Measurements from ENCODE around the gene IL17B.
"Not testable (repeated sequence)": the region's sequence is repeated elsewhere in the genome, so short reads cannot be mapped to it uniquely, and the experiment has no call there.

The IL17B gene

DNA sequence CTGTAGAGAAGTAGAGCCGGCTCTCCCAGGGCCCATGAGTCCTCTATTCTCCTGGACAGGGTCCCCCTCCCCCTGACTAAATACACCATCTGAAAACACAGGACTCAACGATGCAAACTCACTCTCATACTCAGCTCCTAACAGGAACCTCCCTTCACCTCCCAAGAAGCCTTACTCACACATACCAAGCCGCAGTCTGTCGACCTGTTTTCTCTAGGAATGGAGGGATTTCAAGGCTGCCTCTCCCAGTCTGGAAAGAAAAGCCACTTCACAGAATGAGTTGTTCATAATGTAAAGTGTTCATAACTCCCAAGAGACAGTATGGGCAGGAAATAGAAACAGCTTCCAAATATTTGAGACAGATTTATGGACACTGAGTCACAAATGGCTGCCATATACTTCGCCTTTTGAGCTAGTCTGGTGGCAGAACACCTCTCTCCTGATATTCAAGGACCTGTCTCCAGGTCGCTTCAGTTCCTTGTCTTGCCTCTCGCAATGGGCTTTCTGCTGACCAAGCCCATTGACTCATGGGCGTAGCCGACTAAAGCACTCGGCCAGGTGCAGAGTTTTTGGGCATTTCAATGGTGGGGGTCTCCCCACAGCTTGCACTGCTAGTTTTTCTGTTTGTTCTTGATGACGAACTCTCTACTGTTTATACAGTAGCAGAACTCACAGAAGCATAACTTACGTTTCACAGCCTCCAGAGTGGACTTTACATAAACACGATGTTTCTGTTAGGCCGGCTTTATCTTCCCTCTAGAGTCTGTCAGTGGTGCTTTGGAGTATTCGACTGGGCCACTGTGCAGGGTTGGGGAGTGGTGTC is 25.0 kb upstream of the IL17B start:
- peak overlapping the region; percentile 99 for H3K27ac ChIP-seq (ENCODE audit: low read depth, low read length)
- H3K4me3 ChIP-seq (ENCODE audit: low read length), result peak overlapping the region; percentile 51
- no peak overlapping the region for H3K9ac ChIP-seq (ENCODE audit: low read length)
- H3K36me3 ChIP-seq (ENCODE audit: control insufficient read depth, insufficient read depth, low read length), result peaks cover 22% of the 10 kb centered on the region
- peaks cover 39% of the 10 kb centered on the region for H3K4me1 ChIP-seq (ENCODE audit: control insufficient read depth, insufficient read depth, low read length)
- no peaks in the 10 kb centered on the region for H3K27me3 ChIP-seq (ENCODE audit: control insufficient read depth, insufficient read depth, low read length)

DNA sequence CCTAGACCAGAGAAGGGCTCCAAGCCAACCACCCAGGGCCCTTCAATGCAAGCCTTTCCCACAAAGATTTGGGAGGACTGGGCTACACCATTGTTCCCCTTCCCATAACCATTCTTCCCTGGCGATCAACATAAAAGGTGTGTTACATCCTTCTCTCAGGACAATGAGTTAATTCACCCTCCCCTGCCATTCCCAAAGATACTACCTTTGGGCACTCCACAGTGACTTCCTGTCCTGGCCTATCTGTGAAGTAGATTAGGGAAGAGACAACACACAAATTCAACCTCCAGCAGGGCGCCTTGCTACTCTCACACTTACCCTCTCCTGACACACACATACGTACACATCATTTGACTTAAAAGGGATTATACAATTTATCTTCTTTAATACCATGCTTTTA is 23.2 kb upstream of the IL17B start:
- Histone ChIP-seq H3K9ac (ENCODE audit: low read length) (no peak overlapping the region), H3K4me1 (ENCODE audit: control insufficient read depth, insufficient read depth, low read length) (peaks cover 39% of the 10 kb centered on the region), H3K27me3 (ENCODE audit: control insufficient read depth, insufficient read depth, low read length) (no peaks in the 10 kb centered on the region), H3K27ac (ENCODE audit: low read depth, low read length) (no peak overlapping the region), H3K4me3 (ENCODE audit: low read length) (no peak overlapping the region), H3K36me3 (ENCODE audit: control insufficient read depth, insufficient read depth, low read length) (peaks cover 3% of the 10 kb centered on the region)

DNA sequence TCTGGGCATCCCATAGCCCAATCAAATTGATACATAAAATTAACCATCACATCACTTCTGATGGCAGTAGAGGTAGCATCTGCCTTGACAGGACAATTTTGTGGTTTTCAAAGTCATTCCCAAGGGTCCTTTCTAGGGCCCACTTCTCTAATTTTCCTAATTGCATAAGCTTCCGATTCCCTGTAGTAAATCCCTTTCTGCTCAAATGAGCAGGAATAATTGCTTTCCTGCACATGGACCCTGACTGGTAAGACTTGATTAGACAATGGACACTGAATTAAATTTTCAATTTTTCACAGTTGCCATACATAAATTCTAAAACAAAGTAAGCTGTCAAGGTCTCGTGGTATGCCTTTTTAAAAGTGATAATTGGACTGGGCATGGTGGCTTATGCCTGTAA is 22.0 kb upstream of the IL17B start:
- H3K9ac ChIP-seq (ENCODE audit: low read length), result no peak overlapping the region
- no peak overlapping the region for H3K4me3 ChIP-seq (ENCODE audit: low read length)
- no peaks in the 10 kb centered on the region for H3K36me3 ChIP-seq (ENCODE audit: control insufficient read depth, insufficient read depth, low read length)
- H3K4me1 ChIP-seq (ENCODE audit: control insufficient read depth, insufficient read depth, low read length), result peaks cover 38% of the 10 kb centered on the region
- no peaks in the 10 kb centered on the region for H3K27me3 ChIP-seq (ENCODE audit: control insufficient read depth, insufficient read depth, low read length)
- peak overlapping the region; percentile 80 for H3K27ac ChIP-seq (ENCODE audit: low read depth, low read length)

DNA sequence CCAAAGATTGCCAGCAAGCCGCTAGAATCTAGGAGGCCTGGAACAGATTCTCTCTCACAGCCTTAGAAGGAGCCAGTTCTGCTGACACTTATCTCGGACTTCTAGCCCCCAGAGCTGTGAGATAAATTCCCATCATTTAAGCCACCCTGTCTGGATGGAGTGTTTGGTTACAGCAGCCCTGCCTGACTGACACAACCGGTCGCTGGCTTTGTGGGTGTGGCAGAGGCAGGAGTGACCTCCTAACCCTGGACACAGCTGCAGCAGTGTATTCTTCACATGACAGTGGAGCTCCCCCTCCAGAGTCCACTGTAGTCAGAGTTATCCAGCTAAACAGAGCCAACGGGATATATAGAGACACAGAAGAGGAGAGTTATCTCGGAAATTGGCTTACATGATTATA is 21.2 kb upstream of the IL17B start:
- Histone ChIP-seq H3K27ac (ENCODE audit: low read depth, low read length) (peak overlapping the region; percentile 80), H3K4me1 (ENCODE audit: control insufficient read depth, insufficient read depth, low read length) (peaks cover 30% of the 10 kb centered on the region), H3K9ac (ENCODE audit: low read length) (peak overlapping the region; percentile 35)

GRCh38 chr5:149399775-149400174 is 20.7 kb upstream of the IL17B start:
- Histone ChIP-seq H3K4me3 (ENCODE audit: low read length) (no peak overlapping the region), H3K36me3 (ENCODE audit: control insufficient read depth, insufficient read depth, low read length) (no peaks in the 10 kb centered on the region), H3K4me1 (ENCODE audit: control insufficient read depth, insufficient read depth, low read length) (peaks cover 25% of the 10 kb centered on the region), H3K27me3 (ENCODE audit: control insufficient read depth, insufficient read depth, low read length) (no peaks in the 10 kb centered on the region), H3K27ac (ENCODE audit: low read depth, low read length) (peak overlapping the region; percentile 80), H3K9ac (ENCODE audit: low read length) (no peak overlapping the region)

More for the DNA sequence above, 21.2 kb upstream of the IL17B start:
- Histone ChIP-seq H3K4me3 (ENCODE audit: low read length) (no peak overlapping the region), H3K27me3 (ENCODE audit: control insufficient read depth, insufficient read depth, low read length) (no peaks in the 10 kb centered on the region), H3K36me3 (ENCODE audit: control insufficient read depth, insufficient read depth, low read length) (no peaks in the 10 kb centered on the region)

DNA sequence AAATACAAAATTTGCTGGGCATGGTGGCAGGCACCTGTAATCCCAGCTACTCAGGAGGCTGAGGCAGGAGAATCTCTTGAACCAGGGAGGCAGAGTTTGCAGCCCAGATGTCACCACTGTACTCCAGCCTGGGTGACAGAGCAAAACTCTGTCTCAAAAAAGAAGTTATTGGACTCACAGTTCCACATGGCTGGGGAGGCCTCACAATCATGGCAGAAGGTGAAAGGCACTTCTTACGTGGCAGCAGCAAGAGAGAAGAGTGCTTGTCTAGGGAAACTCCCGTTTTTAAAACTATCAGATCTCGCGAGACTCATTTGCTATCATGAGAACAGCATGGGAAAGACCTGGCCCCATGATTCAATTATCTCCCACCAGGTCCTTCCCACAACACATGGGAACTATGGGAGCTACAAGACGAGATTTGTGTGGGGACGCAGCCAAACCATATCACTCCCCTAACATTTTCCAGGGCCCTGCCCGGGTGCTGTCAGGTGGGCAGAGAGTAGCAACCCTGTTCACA is 19.7 kb upstream of the IL17B start:
- not testable (repeated sequence) for H3K4me3 ChIP-seq (ENCODE audit: low read length); H3K9ac ChIP-seq (ENCODE audit: low read length); H3K27me3 ChIP-seq (ENCODE audit: control insufficient read depth, insufficient read depth, low read length); H3K36me3 ChIP-seq (ENCODE audit: control insufficient read depth, insufficient read depth, low read length); H3K27ac ChIP-seq (ENCODE audit: low read depth, low read length)
- peaks cover 15% of the 10 kb centered on the region for H3K4me1 ChIP-seq (ENCODE audit: control insufficient read depth, insufficient read depth, low read length)

DNA sequence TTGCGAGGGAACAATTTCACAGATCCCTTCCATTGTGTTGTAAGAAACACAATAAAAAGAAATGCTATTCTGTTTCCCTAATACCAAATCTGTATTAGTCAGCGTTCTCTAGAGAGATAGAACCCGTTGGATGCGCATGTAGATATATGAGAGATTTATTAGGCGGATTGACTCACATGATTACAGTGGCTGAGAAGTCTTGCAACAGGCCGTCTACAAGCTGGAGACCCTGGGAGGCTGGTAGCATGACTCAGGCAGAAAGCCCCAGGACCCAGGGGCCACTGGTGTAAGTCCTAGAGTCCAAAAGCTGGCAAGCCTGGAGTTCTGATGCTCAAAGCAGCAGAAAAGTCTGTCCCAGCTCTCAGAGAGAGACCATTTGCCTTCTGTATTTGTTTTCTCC is 18.4 kb upstream of the IL17B start:
- H3K9ac ChIP-seq (ENCODE audit: low read length), result no peak overlapping the region
- H3K4me3 ChIP-seq (ENCODE audit: low read length), result no peak overlapping the region
- no peaks in the 10 kb centered on the region for H3K27me3 ChIP-seq (ENCODE audit: control insufficient read depth, insufficient read depth, low read length)
- peaks cover 17% of the 10 kb centered on the region for H3K4me1 ChIP-seq (ENCODE audit: control insufficient read depth, insufficient read depth, low read length)
- H3K27ac ChIP-seq (ENCODE audit: low read depth, low read length), result no peak overlapping the region
- H3K36me3 ChIP-seq (ENCODE audit: control insufficient read depth, insufficient read depth, low read length), result no peaks in the 10 kb centered on the region

DNA sequence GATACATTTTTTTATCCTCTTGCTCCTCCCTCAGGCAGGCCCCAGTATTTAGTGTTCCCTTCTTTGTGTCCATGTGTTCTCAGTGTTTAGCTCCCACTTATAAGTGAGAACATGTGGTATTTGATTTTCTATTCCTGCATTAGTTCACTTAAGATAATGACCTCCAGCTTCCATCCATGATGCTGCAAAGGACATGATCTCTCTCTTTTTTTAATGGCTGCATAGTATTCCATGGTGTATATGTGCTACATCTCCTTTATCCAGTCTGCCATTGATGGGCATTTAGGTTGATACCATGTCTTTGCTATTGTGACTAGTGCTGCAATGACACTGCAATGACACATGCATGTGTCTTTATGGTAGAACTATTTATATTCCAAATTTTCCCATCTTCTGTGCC is 15.9 kb upstream of the IL17B start:
- H3K4me3 ChIP-seq (ENCODE audit: low read length); H3K36me3 ChIP-seq (ENCODE audit: control insufficient read depth, insufficient read depth, low read length); H3K27me3 ChIP-seq (ENCODE audit: control insufficient read depth, insufficient read depth, low read length); H3K9ac ChIP-seq (ENCODE audit: low read length); H3K27ac ChIP-seq (ENCODE audit: low read depth, low read length): not testable (repeated sequence)
- peaks cover 23% of the 10 kb centered on the region for H3K4me1 ChIP-seq (ENCODE audit: control insufficient read depth, insufficient read depth, low read length)

DNA sequence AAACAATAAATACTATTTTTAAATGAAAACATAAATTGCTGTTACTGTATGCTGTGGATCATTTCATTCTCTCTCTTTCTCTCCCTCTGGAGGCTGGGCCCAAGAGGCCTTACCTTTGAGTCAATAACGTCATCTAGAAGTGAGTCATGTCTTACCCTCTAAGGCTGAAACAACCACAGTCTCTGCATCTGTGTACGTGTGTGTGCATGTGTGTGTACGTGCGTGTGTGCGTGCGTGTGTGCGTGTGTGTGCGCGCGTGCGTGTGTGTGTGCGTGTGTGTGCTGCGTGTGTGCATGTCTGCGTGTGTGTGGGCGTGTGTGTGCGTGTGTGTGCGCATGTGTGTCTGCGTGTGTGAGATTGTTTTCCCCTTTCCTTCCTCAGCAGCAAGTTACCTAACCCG is 13.6 kb upstream of the IL17B start:
- H3K36me3 ChIP-seq (ENCODE audit: control insufficient read depth, insufficient read depth, low read length), result no peaks in the 10 kb centered on the region
- H3K4me1 ChIP-seq (ENCODE audit: control insufficient read depth, insufficient read depth, low read length), result peaks cover 39% of the 10 kb centered on the region
- no peak overlapping the region for H3K9ac ChIP-seq (ENCODE audit: low read length)
- H3K27me3 ChIP-seq (ENCODE audit: control insufficient read depth, insufficient read depth, low read length), result no peaks in the 10 kb centered on the region
- H3K27ac ChIP-seq (ENCODE audit: low read depth, low read length), result peak overlapping the region; percentile 84
- no peak overlapping the region for H3K4me3 ChIP-seq (ENCODE audit: low read length)

DNA sequence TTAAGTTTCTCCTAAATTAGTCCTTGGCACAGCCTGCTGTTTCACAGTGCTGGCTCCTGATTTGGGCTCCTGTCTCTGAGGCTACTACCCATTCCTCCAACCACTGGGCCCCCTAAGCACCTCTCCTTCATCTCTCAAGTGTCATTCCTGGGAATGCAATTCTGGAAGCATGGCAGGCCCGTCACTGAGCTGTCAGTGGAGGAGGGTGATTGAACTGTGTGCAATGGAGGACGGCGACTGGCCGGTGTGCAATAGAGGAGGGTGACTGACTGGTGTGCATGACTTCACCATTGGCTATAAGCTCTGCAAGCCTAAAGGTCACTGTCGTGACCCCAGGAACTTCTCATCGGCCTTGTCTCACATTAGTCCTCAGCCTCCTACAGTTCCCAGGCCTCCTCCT is 12.4 kb upstream of the IL17B start:
- Histone ChIP-seq H3K4me1 (ENCODE audit: control insufficient read depth, insufficient read depth, low read length) (peaks cover 49% of the 10 kb centered on the region), H3K27me3 (ENCODE audit: control insufficient read depth, insufficient read depth, low read length) (no peaks in the 10 kb centered on the region), H3K36me3 (ENCODE audit: control insufficient read depth, insufficient read depth, low read length) (no peaks in the 10 kb centered on the region), H3K9ac (ENCODE audit: low read length) (no peak overlapping the region), H3K4me3 (ENCODE audit: low read length) (no peak overlapping the region), H3K27ac (ENCODE audit: low read depth, low read length) (peak overlapping the region; percentile 84)

GRCh38 chr5:149391076-149391475 is 12.0 kb upstream of the IL17B start:
- not testable (repeated sequence) for H3K27me3 ChIP-seq (ENCODE audit: control insufficient read depth, insufficient read depth, low read length); H3K36me3 ChIP-seq (ENCODE audit: control insufficient read depth, insufficient read depth, low read length); H3K4me3 ChIP-seq (ENCODE audit: low read length); H3K9ac ChIP-seq (ENCODE audit: low read length)
- H3K4me1 ChIP-seq (ENCODE audit: control insufficient read depth, insufficient read depth, low read length), result peaks cover 53% of the 10 kb centered on the region
- peak overlapping the region; percentile 84 for H3K27ac ChIP-seq (ENCODE audit: low read depth, low read length)

- H3K9ac ChIP-seq (ENCODE audit: low read length), result no peak overlapping the region
- peak overlapping the region; percentile 99 for H3K27ac ChIP-seq (ENCODE audit: low read depth, low read length)
- H3K27me3 ChIP-seq (ENCODE audit: control insufficient read depth, insufficient read depth, low read length), result no peaks in the 10 kb centered on the region
- H3K36me3 ChIP-seq (ENCODE audit: control insufficient read depth, insufficient read depth, low read length), result no peaks in the 10 kb centered on the region
- peaks cover 59% of the 10 kb centered on the region for H3K4me1 ChIP-seq (ENCODE audit: control insufficient read depth, insufficient read depth, low read length)
- H3K4me3 ChIP-seq (ENCODE audit: low read length), result no peak overlapping the region
These were observed 10.7 kb upstream of the IL17B start for GRCh38 chr5:149389552-149390495.
